WI38 (cell line): ENCODE results near the gene ZDHHC17.

Source experiments
- H3K4me3 ChIP-seq: 2 replicates; pipeline ENCODE4 v1.5.1; 2011; ENCODE audit warnings: low read depth, mild to moderate bottlenecking, control low read depth, low read length
- CTCF ChIP-seq: IDR thresholded peaks from 2 replicates; pipeline ENCODE4 v1.5.1; 2012; ENCODE audit warnings: low read depth, mild to moderate bottlenecking, control low read depth, low read length

ZDHHC17 gene

GRCh38 chr12:76898442-76898841 is 134.5 kb downstream of the ZDHHC17 start:
- H3K4me3 ChIP-seq, result no peak overlapping the region
- TF ChIP-seq CTCF, result no peak

- no peak overlapping the region for H3K4me3 ChIP-seq
- TF ChIP-seq CTCF, result no peak
Measured at GRCh38 chr12:76899522-76899921, 135.6 kb downstream of the ZDHHC17 start.

DNA sequence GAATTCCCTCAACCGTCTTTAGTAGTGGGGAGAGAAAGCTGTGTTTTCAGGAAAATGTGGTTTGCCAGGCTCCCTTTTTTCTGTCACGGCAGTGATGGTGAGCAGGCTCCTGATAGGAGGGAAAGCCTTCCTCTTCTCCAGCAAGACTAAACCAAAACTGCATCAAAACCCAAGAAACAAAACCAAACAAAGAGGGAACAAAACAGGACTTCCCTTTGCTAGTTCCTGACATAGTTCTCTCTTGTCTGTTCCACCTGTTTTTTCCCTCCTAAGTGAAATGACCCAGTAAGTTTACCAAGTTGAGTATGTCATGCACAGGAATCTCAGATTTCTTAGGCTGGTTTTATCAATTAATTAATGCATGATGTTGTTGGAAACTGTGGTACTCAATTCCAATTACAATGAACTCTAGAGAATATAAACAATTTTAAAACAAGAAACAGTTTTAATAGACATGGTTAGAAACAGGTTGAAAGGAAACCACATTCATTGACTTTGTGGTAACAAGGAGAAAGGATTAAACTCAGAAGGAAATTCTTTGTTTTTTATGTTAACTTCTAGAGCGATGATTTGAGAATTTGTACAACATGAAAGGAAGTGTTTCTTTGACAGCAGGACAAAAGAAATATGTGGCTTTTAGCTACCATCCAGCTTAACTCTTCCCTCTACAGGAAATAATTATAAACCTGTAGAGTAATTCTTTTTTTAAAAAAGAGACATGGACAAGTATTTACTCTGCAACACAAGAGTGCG is 137.9 kb downstream of the ZDHHC17 start:
- no peak overlapping the region for H3K4me3 ChIP-seq
- TF ChIP-seq CTCF, result no peak
